HCT116 (cell line): Measurements from ENCODE around the gene CDH16. TPM values are rescaled to one million over a fixed set of nuclear protein-coding genes. Genes with fewer than 3 reads are reported as not detected.

Experiments used
- ATAC-seq: fragments of 200-7000 bp; cut with Tn5 transposase; 2 replicates; pipeline ENCODE4 v1.9.1; 2020; ENCODE audit warnings: mild to moderate bottlenecking, moderate library complexity
- BruUV-seq: library from RNA; stranded (reverse); fragments of 400-500 nt; replicated peaks from 2 replicates; lab custom pipeline; 2021; lab: Mats Ljungman, UMichigan
- CTCF ChIA-PET: fragments of 300-600 bp; sonication (Branson Sonifier 250); formaldehyde crosslinking; loops from one replicate; lab custom pipeline; 2021; ENCODE audit warnings: antibody characterized with exemption; lab: Charles Lee
- POLR2A ChIA-PET: fragments of 300-600, 350-600 bp; sonication (Branson Sonifier 250); formaldehyde crosslinking; loops from one replicate; lab custom pipeline; 2021; ENCODE audit warnings: antibody characterized with exemption; lab: Charles Lee
- RAD21 ChIA-PET, 2 experiments: fragments of 300-600 bp; sonication (Branson Sonifier 250); formaldehyde crosslinking; loops; one replicate each; lab custom pipeline; 2023; ENCODE audit warnings: low total read pairs in 2 of 2; ENCODE audit not compliant: uncharacterized antibody in 2 of 2, unreplicated experiment in 2 of 2, low non-redundant PET in 1 of 2; lab: Charles Lee
- DNase-seq: peaks from one replicate; pipeline ENCODE4 v3.0.0-alpha.2; 2010; ENCODE audit warnings: low read depth, low spot score
- H2AFZ ChIP-seq: fragments of 200-600 bp; shearing (Covaris generic), sonication (generic); 2 replicates; pipeline ENCODE4 v1.6.1; 2017; ENCODE audit warnings: low read depth, mixed run types, mixed read lengths, antibody characterized with exemption, low read length; ENCODE audit not compliant: poor library complexity, severe bottlenecking
- H3K27ac ChIP-seq: 2 replicates; pipeline ENCODE4 v1.5.1; 2012; ENCODE audit warnings: low read depth, low read length
- H3K27me3 ChIP-seq: fragments of 200-600 bp; sonication (generic); 2 replicates; pipeline ENCODE4 v1.6.1; 2016; ENCODE audit warnings: mixed run types, low read length, mixed read lengths; ENCODE audit not compliant: insufficient read depth
- H3K36me3 ChIP-seq, 2 experiments: fragments of 200-500 bp in 1 of 2; fragments of 200-600 bp in 1 of 2; sonication (Bioruptor generic) in 1 of 2; sonication (generic) in 1 of 2; 2 replicates each; pipeline versions ENCODE4 v1.5.1 to v1.6.1; 2014 to 2016; ENCODE audit warnings: low read length in 2 of 2, inconsistent platforms in 1 of 2, mixed read lengths in 1 of 2, mixed run types in 1 of 2; ENCODE audit not compliant: insufficient read depth in 2 of 2, control insufficient read depth in 1 of 2
- H3K4me1 ChIP-seq, 2 experiments: fragments of 200-600 bp in 1 of 2; sonication (generic) in 1 of 2; 2 replicates each; pipeline versions ENCODE4 v1.5.1 to v1.6.1; 2012 to 2017; ENCODE audit warnings: low read length in 2 of 2, inconsistent platforms in 1 of 2, mild to moderate bottlenecking in 1 of 2, mixed read lengths in 1 of 2, mixed run types in 1 of 2, moderate library complexity in 1 of 2; ENCODE audit not compliant: insufficient read depth in 2 of 2, control insufficient read depth in 1 of 2
- H3K4me2 ChIP-seq: fragments of 200-600 bp; sonication (generic); 2 replicates; pipeline ENCODE4 v1.6.1; 2017; ENCODE audit warnings: mixed run types, low read length, mixed read lengths
- H3K4me3 ChIP-seq, 2 experiments: fragments of 200-600 bp in 1 of 2; sonication (generic) in 1 of 2; replicated peaks in 1 of 2; 2 replicates each; pipeline ENCODE4 v1.5.1; 2011 to 2016; ENCODE audit warnings: low read length in 2 of 2, control low read depth in 1 of 2, low read depth in 1 of 2, mild to moderate bottlenecking in 1 of 2, mixed read lengths in 1 of 2, mixed run types in 1 of 2
- H3K79me2 ChIP-seq: fragments of 200-600 bp; sonication (generic); 2 replicates; pipeline ENCODE4 v1.6.1; 2017; ENCODE audit warnings: mild to moderate bottlenecking, mixed run types, low read length, moderate library complexity, mixed read lengths; ENCODE audit not compliant: insufficient read depth
- H3K9ac ChIP-seq: fragments of 200-600 bp; sonication (generic); 2 replicates; pipeline ENCODE4 v1.6.1; 2016; ENCODE audit warnings: low read length, mixed read lengths
- H3K9me2 ChIP-seq: fragments of 200-600 bp; sonication (generic), shearing (Covaris generic); 2 replicates; pipeline ENCODE4 v1.6.1; 2017; ENCODE audit warnings: mixed run types, mild to moderate bottlenecking, moderate library complexity; ENCODE audit not compliant: insufficient read depth
- H3K9me3 ChIP-seq, 2 experiments: fragments of 200-500 bp in 1 of 2; fragments of 200-600 bp in 1 of 2; sonication (Bioruptor generic) in 1 of 2; sonication (generic) in 1 of 2; 2 replicates each; pipeline ENCODE4 v1.6.1; 2014 to 2017; ENCODE audit warnings: low read length in 2 of 2, mixed read lengths in 2 of 2, inconsistent platforms in 1 of 2, low read depth in 1 of 2, mild to moderate bottlenecking in 1 of 2, mixed run types in 1 of 2, moderate library complexity in 1 of 2; ENCODE audit not compliant: control insufficient read depth in 1 of 2, insufficient read depth in 1 of 2
- H4K20me1 ChIP-seq: fragments of 200-600 bp; sonication (generic), shearing (Covaris generic); 2 replicates; pipeline ENCODE4 v1.6.1; 2017; ENCODE audit warnings: mixed run types, mild to moderate bottlenecking, moderate library complexity; ENCODE audit not compliant: insufficient read depth
- CBX3 ChIP-seq: IDR thresholded peaks from 2 replicates; pipeline ENCODE4 v1.6.1; 2012; ENCODE audit warnings: low read depth
- EGR1 ChIP-seq: IDR thresholded peaks from 2 replicates; pipeline ENCODE4 v1.6.1; 2012; ENCODE audit warnings: low read depth
- EZH2 ChIP-seq: fragments of 200-600 bp; sonication (generic); IDR thresholded peaks from 2 replicates; pipeline ENCODE4 v1.6.1; 2017; ENCODE audit warnings: antibody characterized with exemption, mixed run types
- EZH2phosphoT487 ChIP-seq: fragments of 200-600 bp; IDR thresholded peaks from 2 replicates; pipeline ENCODE4 v1.6.1; 2018; ENCODE audit warnings: antibody characterized with exemption, borderline replicate concordance
- FOSL1 ChIP-seq: IDR thresholded peaks from 2 replicates; pipeline ENCODE4 v1.6.1; 2012; ENCODE audit warnings: low read depth
- JUND ChIP-seq: IDR thresholded peaks from 2 replicates; pipeline ENCODE4 v1.6.1; 2012
- POLR2A ChIP-seq: IDR thresholded peaks from 2 replicates; pipeline ENCODE4 v1.7.0; 2011; ENCODE audit warnings: borderline replicate concordance; ENCODE audit not compliant: insufficient read depth, insufficient read length; ENCODE audit errors: extremely low read depth
- RAD21 ChIP-seq: IDR thresholded peaks from 2 replicates; pipeline ENCODE4 v1.6.1; 2012; ENCODE audit warnings: low read depth, mild to moderate bottlenecking
- SIN3A ChIP-seq: IDR thresholded peaks from 2 replicates; pipeline ENCODE4 v1.6.1; 2012; ENCODE audit warnings: low read depth
- SP1 ChIP-seq: IDR thresholded peaks from 2 replicates; pipeline ENCODE4 v1.6.1; 2012; ENCODE audit warnings: low read depth
- SRF ChIP-seq: IDR thresholded peaks from 2 replicates; pipeline ENCODE4 v1.6.1; 2012; ENCODE audit warnings: low read depth
- TCF7L2 ChIP-seq: IDR thresholded peaks from 2 replicates; pipeline ENCODE4 v1.7.0; 2011; ENCODE audit warnings: borderline replicate concordance, inconsistent platforms; ENCODE audit not compliant: insufficient read depth, insufficient read length; ENCODE audit errors: extremely low read depth
- YY1 ChIP-seq: IDR thresholded peaks from 2 replicates; pipeline ENCODE4 v1.6.1; 2011; ENCODE audit warnings: low read length, low read depth, moderate library complexity, mild to moderate bottlenecking; ENCODE audit not compliant: insufficient replicate concordance; ENCODE audit errors: extremely low read depth
- ZFX ChIP-seq: fragments of 450-650 bp; IDR thresholded peaks from 2 replicates; pipeline ENCODE4 v1.6.1; 2017
- ZNF274 ChIP-seq: fragments of 200-500 bp; sonication (Bioruptor generic); IDR thresholded peaks from 2 replicates; pipeline ENCODE4 v1.6.1; 2014; ENCODE audit warnings: mild to moderate bottlenecking, low read depth, low read length, inconsistent platforms
- intact Hi-C: fragments of 100-400 bp; cut with micrococcal nuclease; formaldehyde crosslinking; loops from 2 replicates; pipeline ENCODE4 v1.10.0; 2022
- total RNA-seq: library from RNA; stranded (reverse); gene quantifications from one replicate; pipeline ENCODE4 v1.2.1, GENCODE V29; 2021; ENCODE audit not compliant: unreplicated experiment
- TF ChIP-seq, protein P1 (sequence below): IDR thresholded peaks from 2 replicates; pipeline ENCODE4 v1.6.1; 2012
- TF ChIP-seq, protein P2 (sequence below): IDR thresholded peaks from 2 replicates; pipeline ENCODE4 v1.6.1; 2012
- TF ChIP-seq, protein P3 (sequence below), 3 experiments: fragments of 200-600 bp in 1 of 3; sonication (generic) in 1 of 3; IDR thresholded peaks in 2 of 3; conservative IDR thresholded peaks in 1 of 3; 2 replicates each; pipeline ENCODE4 v1.5.1; 2012 to 2017; ENCODE audit warnings: low read depth in 2 of 3, low read length in 2 of 3, antibody characterized with exemption in 1 of 3, borderline replicate concordance in 1 of 3, control low read depth in 1 of 3, mild to moderate bottlenecking in 1 of 3, mixed read lengths in 1 of 3, mixed run types in 1 of 3, moderate library complexity in 1 of 3; ENCODE audit not compliant: insufficient read depth in 1 of 3
- TF ChIP-seq, protein P4 (sequence below): IDR thresholded peaks from 2 replicates; pipeline ENCODE4 v1.6.1; 2011; ENCODE audit warnings: mild to moderate bottlenecking, low read length, moderate library complexity; ENCODE audit not compliant: insufficient replicate concordance; ENCODE audit errors: extremely low read depth

The CDH16 gene
- total RNA-seq, 1 experiment from 2014 or later = not detected

DNA sequence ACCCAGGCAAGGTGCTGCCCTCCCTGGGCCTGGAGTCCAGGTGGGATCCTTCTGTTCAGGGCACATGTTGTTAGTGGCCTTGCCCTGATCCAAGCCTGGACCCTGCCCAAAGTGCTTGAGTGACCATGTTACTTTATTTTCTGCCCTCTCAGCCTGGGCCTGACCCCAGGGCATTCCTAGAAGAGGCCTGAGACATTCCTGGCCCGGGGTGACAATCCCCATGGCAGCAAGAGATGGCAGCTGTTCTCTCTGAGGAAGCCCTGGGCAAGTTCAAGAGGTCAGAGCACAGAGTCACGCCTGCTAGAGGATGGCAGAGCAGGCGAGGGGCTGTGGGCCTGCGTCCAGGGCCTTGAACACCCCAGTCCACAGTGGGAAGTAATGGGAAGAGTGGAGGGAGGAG is 5.0 kb downstream of the CDH16 start (continued):
- TF ChIP-seq, protein P1, sequence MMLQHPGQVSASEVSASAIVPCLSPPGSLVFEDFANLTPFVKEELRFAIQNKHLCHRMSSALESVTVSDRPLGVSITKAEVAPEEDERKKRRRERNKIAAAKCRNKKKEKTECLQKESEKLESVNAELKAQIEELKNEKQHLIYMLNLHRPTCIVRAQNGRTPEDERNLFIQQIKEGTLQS = no peak
- no peak for TF ChIP-seq CBX3

DNA sequence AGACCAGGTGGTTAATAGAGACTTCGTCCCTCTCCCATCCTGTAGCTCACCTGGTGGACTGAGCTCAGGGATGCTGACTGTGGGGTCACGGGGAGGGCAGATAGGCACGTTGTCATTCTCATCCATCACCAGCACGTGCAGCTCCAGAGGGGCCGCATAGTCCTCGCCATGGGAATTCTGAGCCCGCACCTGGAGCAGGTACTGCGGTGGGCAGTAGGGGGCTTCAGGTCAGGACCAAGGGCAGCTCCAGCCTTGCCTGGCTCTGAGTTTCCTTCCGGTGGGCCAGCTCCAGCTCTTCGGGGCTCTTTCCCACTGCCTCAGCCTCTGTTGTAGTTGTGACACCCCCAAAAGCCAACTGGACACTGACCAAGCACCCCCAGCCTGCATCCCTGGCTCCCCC is 5.6 kb downstream of the CDH16 start:
- CTCF ChIA-PET = no interaction called here
- BruUV-seq = no TSS peak
- Histone ChIP-seq H2AFZ (no peak overlapping the region), H3K9me3 (no peaks in the 10 kb centered on the region), H3K36me3 (no peaks in the 10 kb centered on the region), H3K27me3 (no peaks in the 10 kb centered on the region), H4K20me1 (no peaks in the 10 kb centered on the region), H3K9ac (no peak overlapping the region), H3K4me3 (no peak overlapping the region), H3K79me2 (no peaks in the 10 kb centered on the region), H3K9me2 (no peaks in the 10 kb centered on the region), H3K4me1 (peaks cover 0 to 13% of the 10 kb centered on the region in 2 experiments; a peak in 2 of 4 replicates), H3K27ac (no peak overlapping the region), H3K4me2 (no peak overlapping the region)
- POLR2A ChIA-PET = no interaction called here
- RAD21 ChIA-PET = no interaction called here
- ATAC-seq = no peak
- no peak for TF ChIP-seq SP1
- no peak for TF ChIP-seq SIN3A
- TF ChIP-seq YY1 = no peak
- TF ChIP-seq, protein P2, sequence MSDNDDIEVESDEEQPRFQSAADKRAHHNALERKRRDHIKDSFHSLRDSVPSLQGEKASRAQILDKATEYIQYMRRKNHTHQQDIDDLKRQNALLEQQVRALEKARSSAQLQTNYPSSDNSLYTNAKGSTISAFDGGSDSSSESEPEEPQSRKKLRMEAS = no peak
- no peak for TF ChIP-seq POLR2A
- no peak for TF ChIP-seq EZH2
- TF ChIP-seq CBX3 = no peak
- TF ChIP-seq, protein P3, sequence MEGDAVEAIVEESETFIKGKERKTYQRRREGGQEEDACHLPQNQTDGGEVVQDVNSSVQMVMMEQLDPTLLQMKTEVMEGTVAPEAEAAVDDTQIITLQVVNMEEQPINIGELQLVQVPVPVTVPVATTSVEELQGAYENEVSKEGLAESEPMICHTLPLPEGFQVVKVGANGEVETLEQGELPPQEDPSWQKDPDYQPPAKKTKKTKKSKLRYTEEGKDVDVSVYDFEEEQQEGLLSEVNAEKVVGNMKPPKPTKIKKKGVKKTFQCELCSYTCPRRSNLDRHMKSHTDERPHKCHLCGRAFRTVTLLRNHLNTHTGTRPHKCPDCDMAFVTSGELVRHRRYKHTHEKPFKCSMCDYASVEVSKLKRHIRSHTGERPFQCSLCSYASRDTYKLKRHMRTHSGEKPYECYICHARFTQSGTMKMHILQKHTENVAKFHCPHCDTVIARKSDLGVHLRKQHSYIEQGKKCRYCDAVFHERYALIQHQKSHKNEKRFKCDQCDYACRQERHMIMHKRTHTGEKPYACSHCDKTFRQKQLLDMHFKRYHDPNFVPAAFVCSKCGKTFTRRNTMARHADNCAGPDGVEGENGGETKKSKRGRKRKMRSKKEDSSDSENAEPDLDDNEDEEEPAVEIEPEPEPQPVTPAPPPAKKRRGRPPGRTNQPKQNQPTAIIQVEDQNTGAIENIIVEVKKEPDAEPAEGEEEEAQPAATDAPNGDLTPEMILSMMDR (IDR thresholded peaks at IDR 0.05 in 2 of 3, conservative IDR thresholded peaks at IDR 0.05 in 1 of 3; ENCODE audit: borderline replicate concordance in 1 of 3, insufficient read depth in 1 of 3, low read depth in 2 of 3, low read length in 2 of 3) = no peak
- TF ChIP-seq EGR1 = no peak
- no peak for TF ChIP-seq ZNF274
- TF ChIP-seq, protein P1 = no peak
- TF ChIP-seq TCF7L2 = no peak
- TF ChIP-seq, protein P4, sequence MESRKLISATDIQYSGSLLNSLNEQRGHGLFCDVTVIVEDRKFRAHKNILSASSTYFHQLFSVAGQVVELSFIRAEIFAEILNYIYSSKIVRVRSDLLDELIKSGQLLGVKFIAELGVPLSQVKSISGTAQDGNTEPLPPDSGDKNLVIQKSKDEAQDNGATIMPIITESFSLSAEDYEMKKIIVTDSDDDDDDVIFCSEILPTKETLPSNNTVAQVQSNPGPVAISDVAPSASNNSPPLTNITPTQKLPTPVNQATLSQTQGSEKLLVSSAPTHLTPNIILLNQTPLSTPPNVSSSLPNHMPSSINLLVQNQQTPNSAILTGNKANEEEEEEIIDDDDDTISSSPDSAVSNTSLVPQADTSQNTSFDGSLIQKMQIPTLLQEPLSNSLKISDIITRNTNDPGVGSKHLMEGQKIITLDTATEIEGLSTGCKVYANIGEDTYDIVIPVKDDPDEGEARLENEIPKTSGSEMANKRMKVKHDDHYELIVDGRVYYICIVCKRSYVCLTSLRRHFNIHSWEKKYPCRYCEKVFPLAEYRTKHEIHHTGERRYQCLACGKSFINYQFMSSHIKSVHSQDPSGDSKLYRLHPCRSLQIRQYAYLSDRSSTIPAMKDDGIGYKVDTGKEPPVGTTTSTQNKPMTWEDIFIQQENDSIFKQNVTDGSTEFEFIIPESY = no peak
- no peak for TF ChIP-seq SRF
- TF ChIP-seq ZFX = no peak
- no peak for TF ChIP-seq RAD21
- no peak for TF ChIP-seq EZH2phosphoT487
- no peak for TF ChIP-seq FOSL1
- no peak for TF ChIP-seq JUND
- intact Hi-C loops = no loop called here
- no peak for DNase-seq
